GM18507 (cell line): ENCODE data around the gene PIK3R2.

ENCODE experiments used
- DNase-seq: peaks from one replicate; pipeline ENCODE4 v3.0.0; 2011; ENCODE audit warnings: low read depth; ENCODE audit not compliant: insufficient read length; ENCODE audit errors: extremely low spot score
- FAIRE-seq: peaks from 2 replicates; lab custom pipeline; 2011; peaks lifted over from hg19 to GRCh38; lab: Jason Lieb, UNC

PIK3R2 gene

DNA sequence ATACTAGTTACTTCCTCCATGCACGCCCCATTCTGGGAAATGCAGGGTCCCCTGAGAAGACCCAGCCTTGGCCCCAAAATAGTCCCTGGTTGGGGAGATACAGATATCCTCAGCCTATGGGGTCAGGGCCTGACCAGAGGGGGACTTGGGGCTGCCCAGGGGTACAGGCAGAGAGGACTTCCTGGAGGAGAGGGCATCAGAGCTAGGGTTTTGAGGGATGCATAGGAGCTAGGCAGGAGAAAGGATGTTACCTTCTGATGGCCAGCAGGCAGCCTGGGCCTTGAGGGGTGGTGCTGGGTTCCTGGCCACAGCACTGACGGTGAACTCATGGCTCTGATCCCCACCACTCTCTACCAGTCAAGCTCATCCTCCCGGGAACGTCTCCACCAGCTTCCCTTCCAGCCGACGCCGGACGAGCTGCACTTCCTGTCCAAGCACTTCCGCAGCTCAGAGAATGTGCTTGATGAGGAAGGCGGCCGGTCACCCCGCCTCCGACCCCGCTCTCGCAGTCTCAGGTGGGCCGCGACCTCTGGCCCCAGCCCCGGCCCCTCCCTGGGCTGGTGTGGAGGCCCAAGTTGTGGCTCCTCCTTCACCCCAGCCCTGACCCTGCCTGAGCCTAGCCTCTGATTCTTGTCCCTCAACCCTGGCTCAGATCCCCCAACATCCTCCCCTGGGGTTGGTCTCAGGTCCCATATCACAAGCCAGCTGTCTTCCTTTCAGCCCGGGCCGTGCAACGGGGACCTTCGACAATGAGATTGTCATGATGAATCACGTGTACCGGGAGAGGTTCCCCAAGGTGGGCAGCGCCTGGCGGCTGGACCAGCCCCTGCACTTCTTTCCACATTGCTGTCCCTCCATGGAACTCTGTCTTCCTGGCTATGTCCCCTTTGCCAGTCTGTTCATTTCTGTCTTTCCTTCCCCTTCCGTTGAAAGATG, 29.8 kb upstream of the PIK3R2 start:
- FAIRE-seq, result no peak

DNA sequence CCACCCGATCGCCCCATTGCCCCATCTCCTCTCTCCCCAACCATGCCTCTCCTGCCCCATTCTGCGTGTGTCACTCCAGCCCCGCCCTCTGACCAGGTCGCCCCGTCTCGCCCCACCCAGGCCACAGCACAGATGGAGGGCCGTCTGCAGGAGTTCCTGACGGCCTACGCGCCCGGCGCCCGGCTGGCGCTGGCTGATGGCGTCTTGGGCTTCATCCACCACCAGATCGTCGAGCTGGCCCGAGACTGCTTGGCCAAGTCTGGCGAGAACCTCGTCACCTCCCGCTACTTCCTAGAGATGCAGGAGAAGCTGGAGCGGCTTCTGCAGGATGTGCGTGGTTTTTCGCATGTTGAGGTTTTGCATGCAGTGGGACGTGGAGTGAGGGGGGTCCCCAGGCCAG, 29.1 kb upstream of the PIK3R2 start:
- no peak for FAIRE-seq
- no peak for DNase-seq

More for the DNA sequence above, 29.8 kb upstream of the PIK3R2 start:
- no peak for DNase-seq

DNA sequence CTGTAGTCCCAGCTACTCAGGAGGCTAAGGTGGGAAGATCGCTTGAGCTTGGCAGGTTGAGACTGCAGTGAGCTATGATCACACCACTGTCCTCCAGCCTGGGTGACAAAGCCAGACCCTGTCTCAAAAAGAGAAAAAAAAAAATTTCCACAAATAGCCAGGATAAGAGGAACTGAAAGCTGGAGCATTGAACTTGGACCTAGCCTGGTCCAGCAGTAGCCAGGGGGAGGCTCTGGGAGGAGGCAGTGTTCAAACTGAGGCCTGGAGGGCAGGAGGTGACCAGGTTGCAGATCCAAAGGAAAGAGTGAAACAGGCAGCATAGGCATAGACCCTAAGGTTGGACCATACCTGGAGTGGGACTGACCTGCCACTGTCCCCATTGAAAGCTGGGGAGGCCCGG, 26.9 kb upstream of the PIK3R2 start:
- DNase-seq (no peak), FAIRE-seq (no peak)

DNA sequence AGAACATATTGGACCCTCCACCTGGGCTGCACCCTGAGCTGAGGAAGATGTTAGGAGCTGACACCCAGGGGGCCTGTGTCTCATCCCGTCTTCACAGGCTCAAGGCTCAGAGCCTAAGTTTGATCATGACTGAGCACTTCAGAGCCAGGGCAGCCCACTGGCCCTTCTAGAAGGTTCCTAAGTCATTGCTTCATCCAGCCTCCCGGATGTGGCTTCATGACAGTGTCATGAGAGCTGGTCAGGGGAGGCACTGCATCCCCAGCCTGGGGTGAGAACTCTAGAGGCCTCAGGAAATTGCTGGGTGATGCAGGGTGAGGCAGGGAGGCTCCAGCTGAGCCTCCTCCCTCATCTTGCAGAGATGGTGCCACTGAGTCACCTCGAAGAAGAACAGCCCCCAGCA, 24.9 kb upstream of the PIK3R2 start:
- FAIRE-seq (no peak), DNase-seq (no peak)

DNA sequence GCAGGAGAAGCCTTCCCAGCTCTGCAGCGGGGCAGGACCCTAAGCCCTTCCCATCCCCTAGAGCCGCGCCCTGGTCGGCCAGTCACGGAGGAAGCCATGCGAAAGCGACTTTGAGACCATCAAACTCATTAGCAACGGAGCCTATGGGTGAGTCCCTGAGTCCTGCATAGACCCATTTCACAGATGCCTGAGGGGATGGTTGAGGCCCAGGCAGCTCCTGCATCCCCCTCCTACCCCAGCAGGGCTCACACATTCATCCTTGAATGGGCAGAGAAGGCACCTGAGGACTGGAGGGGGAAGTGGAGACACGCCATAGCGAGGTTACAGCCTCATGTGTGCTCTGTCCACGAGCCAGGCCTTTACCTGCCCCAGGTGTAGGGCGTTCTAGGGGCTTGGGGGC, 24.2 kb upstream of the PIK3R2 start:
- FAIRE-seq, result no peak
- DNase-seq, result no peak

DNA sequence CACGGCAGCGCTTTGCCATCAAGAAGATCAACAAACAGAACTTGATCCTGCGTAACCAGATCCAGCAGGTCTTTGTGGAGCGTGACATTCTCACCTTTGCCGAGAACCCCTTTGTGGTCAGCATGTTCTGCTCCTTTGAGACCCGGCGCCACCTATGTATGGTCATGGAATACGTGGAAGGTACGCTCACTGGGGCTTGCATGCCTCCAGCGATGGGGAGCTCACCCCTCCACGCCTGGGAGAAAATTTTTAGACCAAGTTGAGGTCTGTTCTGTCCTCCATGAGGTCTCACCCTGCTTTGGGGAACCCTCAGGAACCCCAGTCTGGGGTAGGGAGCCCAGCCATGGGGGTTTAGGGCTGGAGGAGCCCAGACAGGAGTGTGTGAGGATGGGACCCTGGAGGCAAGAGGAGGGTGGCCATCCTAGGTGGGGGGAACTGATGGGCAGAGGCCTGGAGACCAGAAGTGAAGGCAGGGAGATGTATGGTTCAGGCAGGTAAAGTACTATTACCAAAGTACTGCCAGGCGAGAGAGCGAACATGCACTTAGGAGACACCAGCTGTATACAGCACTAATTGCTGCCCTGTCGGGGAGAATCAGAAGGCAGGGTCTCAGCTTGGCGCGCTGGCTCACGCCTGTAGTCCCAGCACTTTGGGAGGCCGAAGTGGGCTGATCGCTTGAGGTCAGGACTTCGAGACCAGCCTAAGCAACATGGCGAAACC, 22.3 kb upstream of the PIK3R2 start:
- no peak for DNase-seq
- FAIRE-seq, result no peak

DNA sequence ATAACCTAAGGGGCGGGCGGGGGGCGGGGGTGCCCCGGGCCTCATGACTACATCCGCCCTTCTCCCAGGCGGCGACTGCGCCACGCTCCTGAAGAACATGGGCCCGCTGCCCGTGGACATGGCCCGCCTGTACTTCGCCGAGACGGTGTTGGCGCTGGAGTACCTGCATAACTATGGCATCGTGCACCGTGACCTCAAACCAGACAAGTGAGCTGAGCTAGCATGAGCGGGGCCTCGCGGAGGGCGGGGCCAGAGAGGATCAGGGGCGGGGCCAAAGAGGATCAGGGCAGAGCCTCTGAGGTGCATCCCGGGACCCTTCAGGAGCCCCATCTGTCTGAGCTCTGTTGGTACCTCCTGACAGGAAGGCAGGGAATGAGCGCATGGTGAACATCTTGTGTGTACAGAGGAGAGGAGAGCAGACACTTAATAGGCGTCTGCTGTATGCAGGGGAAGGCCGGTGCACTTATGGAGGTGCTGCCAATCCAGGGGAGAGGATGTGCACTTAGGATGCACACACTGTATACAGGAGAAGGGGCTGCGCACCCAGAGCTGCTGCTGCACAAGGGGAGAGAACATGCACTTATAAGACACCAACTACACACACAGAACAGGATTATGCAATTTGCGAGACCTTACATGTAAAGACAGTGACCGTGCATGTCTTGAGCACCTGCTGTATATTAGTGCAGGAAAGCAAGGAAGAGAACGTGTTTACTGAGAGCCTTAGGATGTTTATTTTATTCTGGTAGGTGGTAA, 20.9 kb upstream of the PIK3R2 start:
- DNase-seq (no peak), FAIRE-seq (no peak)

DNA sequence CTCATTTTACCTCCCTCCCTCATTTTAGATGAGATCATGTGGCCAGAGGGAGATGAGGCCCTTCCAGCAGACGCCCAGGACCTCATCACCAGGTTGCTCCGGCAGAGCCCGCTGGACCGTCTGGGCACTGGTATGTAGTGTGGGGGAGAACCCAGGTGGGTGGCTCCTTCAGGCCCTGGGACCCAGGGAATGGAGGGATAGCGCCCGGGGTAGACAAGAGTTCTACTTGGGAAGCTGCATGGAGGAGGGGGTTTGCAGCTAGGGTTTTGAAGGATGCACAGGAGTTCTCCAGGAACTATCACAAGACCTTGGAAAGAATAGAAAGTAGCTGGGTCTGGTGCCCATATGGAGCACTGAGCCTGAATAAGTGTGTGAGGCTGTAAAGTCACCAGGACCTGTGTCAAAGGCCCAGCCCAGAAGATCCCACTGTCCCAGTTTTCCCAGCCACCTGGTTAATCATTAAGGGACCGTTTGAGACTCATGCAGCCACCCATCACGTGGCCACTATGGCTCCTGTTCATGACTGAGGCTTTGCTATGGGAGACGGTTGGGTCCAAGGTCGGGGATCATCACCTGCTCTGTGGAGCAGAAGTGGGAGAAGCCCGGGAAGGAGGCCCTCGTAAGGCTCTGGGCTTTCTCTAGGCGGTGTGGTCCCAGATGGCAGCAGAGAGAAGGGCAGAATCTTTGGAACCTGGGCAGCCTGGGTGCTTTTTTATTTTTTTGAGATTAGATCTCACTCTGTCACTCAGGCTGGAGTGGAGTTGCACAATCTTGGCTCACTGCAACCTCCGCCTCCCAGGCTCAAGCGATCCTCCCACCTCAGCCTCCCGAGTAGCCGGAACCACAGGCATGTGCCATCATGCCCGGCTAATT, 17.0 kb upstream of the PIK3R2 start:
- FAIRE-seq, result no peak
- no peak for DNase-seq

DNA sequence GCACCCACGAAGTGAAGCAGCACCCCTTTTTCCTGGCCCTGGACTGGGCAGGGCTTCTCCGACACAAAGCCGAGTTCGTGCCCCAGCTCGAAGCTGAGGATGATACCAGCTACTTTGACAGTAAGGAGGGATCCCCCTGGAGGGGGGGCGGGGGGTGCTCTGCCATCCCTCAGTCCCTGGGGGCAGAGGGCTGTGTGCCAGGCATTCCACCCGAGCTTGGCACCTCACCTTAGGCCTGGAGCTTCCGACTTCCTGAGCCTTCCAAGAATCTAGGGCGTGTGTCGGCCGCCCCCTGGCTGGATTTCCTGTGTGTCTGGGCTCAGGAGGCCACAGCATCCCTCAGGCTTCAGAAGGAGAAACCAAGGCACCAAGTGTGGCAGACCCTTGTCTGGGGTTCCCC, 15.7 kb upstream of the PIK3R2 start:
- no peak for FAIRE-seq
- DNase-seq, result no peak

DNA sequence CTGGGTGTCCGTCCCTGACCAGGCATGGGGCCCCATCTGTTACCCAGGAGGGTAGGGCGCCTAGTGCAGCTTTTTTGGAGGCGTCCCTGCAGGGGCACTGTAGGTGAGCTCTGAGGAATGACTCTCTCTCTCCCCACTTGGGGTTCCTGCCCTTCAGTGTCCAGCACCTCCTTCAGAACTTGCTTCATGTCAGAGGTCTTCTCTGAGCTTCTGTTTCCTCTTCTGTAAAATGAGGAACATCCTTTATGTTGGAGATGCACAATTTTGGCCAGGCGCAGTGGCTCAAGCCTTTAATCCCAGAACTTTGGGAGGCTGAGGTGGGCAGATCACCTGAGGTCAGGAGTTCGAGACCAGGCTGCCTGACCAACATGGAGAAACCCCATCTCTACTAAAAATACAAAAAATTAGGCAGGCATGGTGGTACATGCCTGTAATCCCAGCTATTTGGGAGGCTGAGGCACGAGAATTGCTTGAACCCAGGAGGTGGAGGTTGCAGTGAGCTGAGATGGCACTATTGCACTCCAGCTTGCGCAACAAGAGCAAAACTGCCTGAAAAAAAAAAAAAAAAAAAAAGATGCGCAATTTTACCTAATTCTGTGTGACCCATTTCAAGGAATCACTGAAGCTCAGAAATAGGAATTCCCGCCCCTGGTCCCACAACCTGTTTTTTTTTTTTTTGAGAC, 15.2 kb upstream of the PIK3R2 start:
- FAIRE-seq (no peak), DNase-seq (no peak)

DNA sequence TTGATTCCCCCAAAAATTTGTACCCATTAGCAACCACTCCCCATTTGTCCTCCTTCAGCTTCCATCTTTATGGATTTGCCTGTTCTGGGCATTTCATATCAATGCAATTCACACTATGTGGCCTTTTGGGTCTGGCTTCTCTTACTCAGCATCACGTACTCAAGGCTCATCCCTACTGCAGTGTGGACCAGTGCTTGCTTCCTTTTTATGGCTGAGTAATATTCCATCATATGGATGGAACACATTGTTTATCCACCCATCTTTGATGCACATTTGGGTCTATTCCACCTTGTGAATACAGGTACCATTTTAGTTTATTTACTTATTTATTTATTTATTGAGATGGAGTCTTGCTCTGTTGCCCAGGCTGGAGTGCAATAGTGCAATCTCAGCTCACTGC, 12.5 kb upstream of the PIK3R2 start:
- DNase-seq, result no peak
- no peak for FAIRE-seq

DNA sequence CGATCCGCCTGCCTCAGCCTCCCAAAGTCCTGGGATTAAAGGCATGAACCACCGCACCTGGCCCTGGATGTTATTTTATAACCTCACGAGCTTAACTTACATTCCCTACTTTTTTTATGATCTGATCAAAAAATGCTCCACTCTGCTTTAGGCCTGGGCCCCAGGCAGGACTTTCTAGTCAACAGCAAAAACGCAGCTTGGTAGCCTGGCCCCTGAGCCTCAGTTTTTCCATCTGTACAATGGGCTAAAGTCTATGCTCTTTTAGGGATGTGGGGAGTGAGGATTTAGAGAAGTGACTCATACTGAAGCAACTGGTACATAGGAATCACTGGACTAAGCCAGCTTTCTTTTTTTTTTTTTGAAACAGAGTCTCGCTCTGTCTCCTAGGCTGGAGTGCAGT, 11.9 kb upstream of the PIK3R2 start:
- DNase-seq (no peak), FAIRE-seq (no peak)

DNA sequence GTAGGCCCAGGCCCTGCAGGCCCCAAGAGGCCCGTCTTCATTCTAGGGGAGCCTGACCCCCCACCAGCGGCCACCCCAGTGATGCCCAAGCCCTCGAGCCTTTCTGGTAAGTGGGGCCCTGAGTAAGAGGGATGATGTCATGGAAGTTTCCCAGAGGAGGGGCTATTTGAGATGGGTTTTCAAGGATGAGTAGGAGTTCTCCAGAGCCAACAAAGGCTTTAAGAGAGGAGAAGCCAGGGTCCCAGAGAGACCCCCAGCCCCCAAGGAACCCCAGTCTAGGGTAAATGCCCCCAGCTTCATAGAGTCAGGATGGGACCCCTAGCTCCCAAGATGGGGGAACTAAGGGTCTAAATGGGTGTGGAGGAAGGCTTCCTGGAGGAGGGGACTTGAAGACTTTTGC, 9.1 kb upstream of the PIK3R2 start:
- DNase-seq (no peak), FAIRE-seq (no peak)

DNA sequence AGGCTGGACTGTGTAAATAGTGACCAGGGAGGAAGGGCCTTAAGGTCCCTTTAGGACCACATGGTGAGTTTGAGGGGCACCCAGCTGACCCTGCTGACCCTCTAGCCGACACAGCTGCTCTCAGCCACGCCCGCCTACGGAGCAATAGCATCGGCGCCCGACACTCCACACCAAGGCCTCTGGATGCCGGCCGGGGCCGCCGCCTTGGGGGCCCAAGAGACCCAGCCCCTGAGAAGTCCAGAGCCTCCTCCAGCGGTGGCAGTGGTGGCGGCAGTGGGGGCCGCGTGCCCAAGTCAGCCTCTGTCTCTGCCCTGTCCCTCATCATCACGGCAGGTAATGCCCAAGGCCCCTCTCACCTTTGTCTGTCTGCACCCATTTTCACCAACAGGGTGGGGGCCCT, 8.6 kb upstream of the PIK3R2 start:
- FAIRE-seq (no peak), DNase-seq (no peak)

DNA sequence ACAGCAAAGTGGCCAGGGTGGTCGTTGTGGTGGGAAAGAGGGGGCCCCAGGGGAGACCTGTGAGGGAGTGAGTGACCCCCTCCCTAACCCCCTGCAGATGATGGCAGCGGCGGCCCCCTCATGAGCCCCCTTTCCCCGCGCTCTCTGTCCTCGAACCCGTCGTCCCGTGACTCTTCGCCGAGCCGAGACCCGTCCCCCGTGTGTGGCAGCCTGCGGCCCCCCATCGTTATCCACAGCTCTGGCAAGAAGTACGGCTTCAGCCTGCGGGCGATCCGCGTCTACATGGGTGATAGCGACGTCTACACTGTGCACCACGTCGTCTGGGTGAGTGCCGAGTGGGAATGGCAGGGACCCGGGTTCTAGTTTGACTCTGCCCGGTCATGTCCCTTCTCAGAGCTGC, 8.1 kb upstream of the PIK3R2 start:
- DNase-seq (no peak), FAIRE-seq (no peak)

DNA sequence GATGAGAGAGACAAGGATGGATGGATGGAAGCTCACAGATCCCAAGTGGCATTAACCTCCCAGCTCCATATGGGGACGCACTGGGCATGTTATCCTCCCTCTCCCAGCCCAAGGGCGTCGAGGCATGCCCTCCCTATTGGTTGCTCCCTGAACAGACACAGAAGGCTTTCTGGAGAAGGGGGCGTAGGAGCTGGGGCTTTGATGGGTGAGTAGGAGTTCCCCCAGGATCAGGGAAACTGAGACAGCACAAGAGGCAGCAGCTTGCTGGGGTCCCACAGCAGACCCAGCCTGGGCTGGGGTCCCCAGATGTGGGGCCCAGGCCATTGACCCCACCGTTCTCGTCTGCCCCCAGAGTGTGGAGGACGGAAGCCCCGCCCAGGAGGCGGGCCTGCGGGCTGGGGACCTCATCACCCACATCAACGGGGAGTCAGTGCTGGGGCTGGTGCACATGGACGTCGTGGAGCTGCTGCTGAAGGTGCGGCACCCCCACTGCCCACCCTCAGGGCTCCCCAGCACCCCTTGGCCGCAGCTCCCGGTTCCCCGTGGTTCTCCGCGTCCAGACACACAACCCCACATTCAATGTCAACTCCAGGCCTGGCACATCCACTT, 7.5 kb upstream of the PIK3R2 start:
- FAIRE-seq (no peak), DNase-seq (no peak)

DNA sequence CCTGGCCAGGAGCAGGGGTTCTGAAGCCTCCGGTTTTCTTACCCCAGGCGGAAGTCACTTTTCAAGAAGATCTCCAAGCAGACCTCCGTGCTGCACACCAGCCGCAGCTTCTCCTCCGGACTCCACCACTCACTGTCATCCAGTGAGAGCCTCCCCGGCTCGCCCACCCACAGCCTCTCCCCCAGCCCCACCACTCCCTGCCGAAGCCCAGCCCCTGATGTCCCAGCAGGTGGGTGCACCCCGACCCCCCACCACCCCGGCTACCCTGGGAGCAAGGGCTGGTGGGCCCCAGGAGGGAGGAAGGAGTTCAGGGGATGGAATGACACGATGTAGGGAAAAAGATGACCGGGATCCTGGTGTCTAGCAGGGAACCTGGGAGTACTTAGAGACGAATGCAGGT, 5.6 kb upstream of the PIK3R2 start:
- DNase-seq (no peak), FAIRE-seq (no peak)

DNA sequence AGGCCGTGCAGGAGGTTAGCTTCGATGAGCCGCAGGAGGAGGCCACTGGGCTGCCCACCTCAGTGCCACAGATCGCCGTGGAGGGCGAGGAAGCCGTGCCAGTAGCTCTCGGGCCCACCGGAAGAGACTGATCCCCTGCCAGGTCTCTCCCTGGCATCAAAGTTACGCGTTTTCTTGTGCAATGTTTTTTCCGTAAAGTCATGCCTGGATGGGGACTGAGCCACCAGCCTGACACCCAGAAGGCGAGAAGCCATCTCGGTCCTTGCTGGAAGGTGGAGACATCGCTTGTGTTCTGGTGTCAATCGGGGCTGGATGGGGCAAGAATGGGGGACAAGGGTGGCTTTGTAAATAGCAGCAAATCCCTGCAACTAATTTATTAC, 3.4 kb upstream of the PIK3R2 start:
- FAIRE-seq, result no peak

More for the DNA sequence above, 3.4 kb upstream of the PIK3R2 start:
- no peak for DNase-seq
